ENCODE measurements around the gene HSPA12A. TPM values are rescaled to one million over a fixed set of nuclear protein-coding genes. Genes with fewer than 3 reads are reported as not detected.

HSPA12A gene
- total RNA-seq, 1 donor from 2014 or later = 7.9 TPM

DNA sequence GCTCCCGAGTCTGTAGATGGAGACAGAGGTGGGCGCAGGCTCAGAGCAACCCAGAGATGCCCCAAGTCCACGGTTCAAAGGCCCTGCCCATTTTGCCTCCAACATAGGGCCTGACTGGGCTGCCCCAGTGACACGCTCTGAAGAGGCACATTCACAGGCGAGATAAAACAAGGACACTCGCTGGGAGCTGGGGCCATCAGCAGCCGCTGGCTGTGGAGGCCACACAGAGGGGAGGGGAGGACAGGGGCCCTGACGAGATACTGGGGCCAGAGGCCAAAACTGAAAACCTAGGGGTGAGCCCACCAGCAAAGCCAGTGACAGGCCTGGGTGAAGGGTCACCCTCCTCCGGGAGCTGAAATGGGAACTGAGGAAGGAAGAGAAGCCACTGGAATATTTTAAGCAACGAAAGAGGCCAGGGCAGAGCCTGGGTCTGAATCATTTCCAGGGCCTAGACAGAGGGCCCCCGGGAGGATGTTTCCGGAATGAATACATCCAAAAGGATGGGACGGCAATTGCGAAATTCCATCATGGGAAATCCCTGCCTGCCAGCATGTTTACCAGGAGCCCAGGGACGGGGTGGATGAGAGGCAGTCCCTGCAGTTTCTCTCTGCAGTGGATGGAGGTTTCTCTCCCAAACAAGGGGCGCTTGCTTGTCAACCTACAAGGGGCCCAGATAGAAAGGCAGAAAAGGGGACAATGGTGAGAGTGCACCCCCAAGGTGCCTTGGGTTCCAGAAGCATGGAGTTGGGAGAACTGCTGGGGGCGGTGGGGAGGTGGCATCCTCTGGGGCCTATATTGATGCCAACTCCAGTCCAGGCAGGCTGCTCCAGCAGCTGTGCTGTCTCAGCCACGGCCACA, 29.0 kb upstream of the HSPA12A start:
- H3K27ac ChIP-seq (ENCODE audit: low read depth, low read length) = peak overlapping the region; percentile 50
- no peak overlapping the region for H3K4me3 ChIP-seq (ENCODE audit: insufficient read depth, low read depth, low read length)
- H3K4me2 ChIP-seq (ENCODE audit: low read length) = peak overlapping the region; percentile 50
- H3K4me1 ChIP-seq (ENCODE audit: insufficient read depth, low read length) = peaks cover 15% of the 10 kb centered on the region
- no peaks in the 10 kb centered on the region for H3K79me2 ChIP-seq (ENCODE audit: insufficient read depth, low read length)
- H2AFZ ChIP-seq (ENCODE audit: low read depth, low read length) = peak overlapping the region; percentile 33
- H3K36me3 Mint-ChIP-seq (ENCODE audit: low read depth, unreplicated experiment) = peaks cover 2% of the 10 kb centered on the region
- TF ChIP-seq EZH2 (IDR thresholded peaks at IDR 0.05; ENCODE audit: insufficient read depth, low read length) (no peak), CTCF (IDR thresholded peaks at IDR 0.05; ENCODE audit: insufficient read depth, low read depth, low read length) (no peak)
- peaks cover 6% of the 10 kb centered on the region for H3K27me3 Mint-ChIP-seq (ENCODE audit: low read depth, unreplicated experiment)
- H3K36me3 ChIP-seq (ENCODE audit: insufficient read depth, low read length) = no peaks in the 10 kb centered on the region
- peaks cover 38% of the 10 kb centered on the region for H3K4me1 Mint-ChIP-seq (ENCODE audit: low read depth, unreplicated experiment)
- H3K9me3 ChIP-seq (ENCODE audit: insufficient read depth, low read depth, low read length) = no peaks in the 10 kb centered on the region
- no peak overlapping the region for H3K4me3 Mint-ChIP-seq (ENCODE audit: unreplicated experiment)
- FAIRE-seq (no peak), DNase-seq (ENCODE audit: low read depth) (peak; percentile 71)
- H3K27ac Mint-ChIP-seq (ENCODE audit: unreplicated experiment) = peak overlapping the region; percentile 62
- H3K9ac ChIP-seq (ENCODE audit: low read length) = no peak overlapping the region
- H3K9me3 Mint-ChIP-seq (ENCODE audit: unreplicated experiment) = no peaks in the 10 kb centered on the region
- no peaks in the 10 kb centered on the region for H4K20me1 ChIP-seq (ENCODE audit: insufficient read depth, low read length)
- no peaks in the 10 kb centered on the region for H3K27me3 ChIP-seq (ENCODE audit: insufficient read depth, low read length)

- no peaks in the 10 kb centered on the region for H4K20me1 ChIP-seq (ENCODE audit: insufficient read depth, low read length)
- H3K27me3 ChIP-seq (ENCODE audit: insufficient read depth, low read length) = no peaks in the 10 kb centered on the region
- Mint-ChIP-seq H3K4me3 (ENCODE audit: unreplicated experiment) (no peak overlapping the region), H3K4me1 (ENCODE audit: low read depth, unreplicated experiment) (peaks cover 38% of the 10 kb centered on the region), H3K9me3 (ENCODE audit: unreplicated experiment) (no peaks in the 10 kb centered on the region), H3K36me3 (ENCODE audit: low read depth, unreplicated experiment) (peaks cover 2% of the 10 kb centered on the region), H3K27ac (ENCODE audit: unreplicated experiment) (no peak overlapping the region), H3K27me3 (ENCODE audit: low read depth, unreplicated experiment) (peaks cover 6% of the 10 kb centered on the region)
- no peak overlapping the region for H2AFZ ChIP-seq (ENCODE audit: low read depth, low read length)
- H3K79me2 ChIP-seq (ENCODE audit: insufficient read depth, low read length) = no peaks in the 10 kb centered on the region
- peaks cover 5% of the 10 kb centered on the region for H3K9me3 ChIP-seq (ENCODE audit: insufficient read depth, low read depth, low read length)
- TF ChIP-seq EZH2 (IDR thresholded peaks at IDR 0.05; ENCODE audit: insufficient read depth, low read length) = no peak
- no peak for TF ChIP-seq CTCF (IDR thresholded peaks at IDR 0.05; ENCODE audit: insufficient read depth, low read depth, low read length)
- H3K4me3 ChIP-seq (ENCODE audit: insufficient read depth, low read depth, low read length) = no peak overlapping the region
- H3K9ac ChIP-seq (ENCODE audit: low read length) = no peak overlapping the region
- DNase-seq (ENCODE audit: low read depth) (no peak), FAIRE-seq (no peak)
- peaks cover 15% of the 10 kb centered on the region for H3K4me1 ChIP-seq (ENCODE audit: insufficient read depth, low read length)
- H3K36me3 ChIP-seq (ENCODE audit: insufficient read depth, low read length) = no peaks in the 10 kb centered on the region
- no peak overlapping the region for H3K27ac ChIP-seq (ENCODE audit: low read depth, low read length)
- H3K4me2 ChIP-seq (ENCODE audit: low read length) = no peak overlapping the region
These were observed 27.9 kb upstream of the HSPA12A start for GRCh38 chr10:116770281-116770680.

- no peak overlapping the region for H3K27ac Mint-ChIP-seq (ENCODE audit: unreplicated experiment)
- peaks cover 38% of the 10 kb centered on the region for H3K4me1 Mint-ChIP-seq (ENCODE audit: low read depth, unreplicated experiment)
- H3K27me3 Mint-ChIP-seq (ENCODE audit: low read depth, unreplicated experiment) = peaks cover 3% of the 10 kb centered on the region
- no peak overlapping the region for H3K4me3 ChIP-seq (ENCODE audit: insufficient read depth, low read depth, low read length)
- H3K27ac ChIP-seq (ENCODE audit: low read depth, low read length) = no peak overlapping the region
- TF ChIP-seq EZH2 (IDR thresholded peaks at IDR 0.05; ENCODE audit: insufficient read depth, low read length) = no peak
- no peak for TF ChIP-seq CTCF (IDR thresholded peaks at IDR 0.05; ENCODE audit: insufficient read depth, low read depth, low read length)
- H3K4me3 Mint-ChIP-seq (ENCODE audit: unreplicated experiment) = no peak overlapping the region
- no peaks in the 10 kb centered on the region for H4K20me1 ChIP-seq (ENCODE audit: insufficient read depth, low read length)
- FAIRE-seq = no peak
- H3K27me3 ChIP-seq (ENCODE audit: insufficient read depth, low read length) = no peaks in the 10 kb centered on the region
- peak; percentile 69 for DNase-seq (ENCODE audit: low read depth)
- peaks cover 8% of the 10 kb centered on the region for H3K9me3 ChIP-seq (ENCODE audit: insufficient read depth, low read depth, low read length)
- H3K79me2 ChIP-seq (ENCODE audit: insufficient read depth, low read length) = no peaks in the 10 kb centered on the region
- H3K9ac ChIP-seq (ENCODE audit: low read length) = no peak overlapping the region
- H2AFZ ChIP-seq (ENCODE audit: low read depth, low read length) = no peak overlapping the region
- H3K36me3 Mint-ChIP-seq (ENCODE audit: low read depth, unreplicated experiment) = peaks cover 2% of the 10 kb centered on the region
- H3K4me1 ChIP-seq (ENCODE audit: insufficient read depth, low read length) = peaks cover 15% of the 10 kb centered on the region
- no peaks in the 10 kb centered on the region for H3K9me3 Mint-ChIP-seq (ENCODE audit: unreplicated experiment)
- no peak overlapping the region for H3K4me2 ChIP-seq (ENCODE audit: low read length)
- no peaks in the 10 kb centered on the region for H3K36me3 ChIP-seq (ENCODE audit: insufficient read depth, low read length)
These were observed 27.4 kb upstream of the HSPA12A start for GRCh38 chr10:116769791-116770190.
